Astrocyte (in vitro differentiated cells and primary cell): ENCODE measurements around the gene CDK4. TPM values are rescaled to one million over a fixed set of nuclear protein-coding genes. Genes with fewer than 3 reads are reported as not detected.

Experiments
- DNase-seq: peaks from one replicate; pipeline ENCODE4 v3.0.0-alpha.2; 2010; ENCODE audit warnings: low read depth
- FAIRE-seq: peaks from 2 replicates; lab custom pipeline; 2011; peaks lifted over from hg19 to GRCh38; lab: Jason Lieb, UNC
- H2AFZ ChIP-seq: 2 replicates; pipeline ENCODE4 v1.6.0; 2012; ENCODE audit warnings: low read depth, low read length, inconsistent platforms
- H3K27ac ChIP-seq: 2 replicates; pipeline ENCODE4 v1.5.1; 2011; ENCODE audit warnings: low read depth, low read length, inconsistent platforms
- H3K27me3 ChIP-seq: 2 replicates; pipeline ENCODE4 v1.6.0; 2011; ENCODE audit warnings: low read length, inconsistent platforms; ENCODE audit not compliant: insufficient read depth
- H3K36me3 ChIP-seq: 2 replicates; pipeline ENCODE4 v1.5.1; 2011; ENCODE audit warnings: low read length, inconsistent platforms; ENCODE audit not compliant: insufficient read depth
- H3K4me1 ChIP-seq: 2 replicates; pipeline ENCODE4 v1.5.1; 2011; ENCODE audit warnings: low read length, inconsistent platforms; ENCODE audit not compliant: insufficient read depth
- H3K4me2 ChIP-seq: 2 replicates; pipeline ENCODE4 v1.6.0; 2012; ENCODE audit warnings: low read length, inconsistent platforms
- H3K4me3 ChIP-seq: 2 replicates; pipeline ENCODE4 v1.5.1; 2011; ENCODE audit warnings: low read depth, mild to moderate bottlenecking, low read length, inconsistent platforms; ENCODE audit not compliant: insufficient read depth
- H3K79me2 ChIP-seq: 2 replicates; pipeline ENCODE4 v1.6.0; 2012; ENCODE audit warnings: mild to moderate bottlenecking, low read length, inconsistent platforms; ENCODE audit not compliant: insufficient read depth
- H3K9ac ChIP-seq: 2 replicates; pipeline ENCODE4 v1.6.0; 2012; ENCODE audit warnings: mild to moderate bottlenecking, low read length, inconsistent platforms
- H3K9me3 ChIP-seq: 2 replicates; pipeline ENCODE4 v1.5.1; 2012; ENCODE audit warnings: low read depth, mild to moderate bottlenecking, low read length, inconsistent platforms; ENCODE audit not compliant: insufficient read depth
- H4K20me1 ChIP-seq: 2 replicates; pipeline ENCODE4 v1.6.0; 2012; ENCODE audit warnings: low read length, inconsistent platforms; ENCODE audit not compliant: insufficient read depth
- H3K27ac Mint-ChIP-seq: one replicate; pipeline ENCODE4 v1.8.0; 2021; ENCODE audit warnings: mild to moderate bottlenecking, mixed read lengths; ENCODE audit not compliant: unreplicated experiment
- H3K27me3 Mint-ChIP-seq: one replicate; pipeline ENCODE4 v1.8.0; 2021; ENCODE audit warnings: low read depth, mixed read lengths; ENCODE audit not compliant: unreplicated experiment
- H3K36me3 Mint-ChIP-seq: one replicate; pipeline ENCODE4 v1.8.0; 2021; ENCODE audit warnings: low read depth, mixed read lengths; ENCODE audit not compliant: unreplicated experiment
- H3K4me1 Mint-ChIP-seq: one replicate; pipeline ENCODE4 v1.8.0; 2021; ENCODE audit warnings: low read depth, mixed read lengths; ENCODE audit not compliant: unreplicated experiment
- H3K4me3 Mint-ChIP-seq: one replicate; pipeline ENCODE4 v1.8.0; 2021; ENCODE audit warnings: mild to moderate bottlenecking, moderate library complexity, mixed read lengths; ENCODE audit not compliant: unreplicated experiment
- H3K9me3 Mint-ChIP-seq: one replicate; pipeline ENCODE4 v1.8.0; 2021; ENCODE audit warnings: mild to moderate bottlenecking, mixed read lengths; ENCODE audit not compliant: unreplicated experiment
- CTCF ChIP-seq: IDR thresholded peaks from 2 replicates; pipeline ENCODE4 v1.5.1; 2011; ENCODE audit warnings: low read depth, mild to moderate bottlenecking, inconsistent platforms, low read length, moderate library complexity; ENCODE audit not compliant: insufficient read depth
- EZH2 ChIP-seq: IDR thresholded peaks from 2 replicates; pipeline ENCODE4 v1.6.1; 2012; ENCODE audit warnings: mild to moderate bottlenecking, low read length, inconsistent platforms; ENCODE audit not compliant: insufficient read depth
- total RNA-seq: library from RNA; stranded (reverse); gene quantifications from 2 replicates; pipeline ENCODE4 v1.2.1, GENCODE V29; 2021

The CDK4 gene
- total RNA-seq, 1 donor from 2014 or later, result 133 TPM

GRCh38 chr12:57751432-57751787 lies 700 bp downstream of the CDK4 start:
- Histone ChIP-seq H4K20me1 (peaks cover 13% of the 10 kb centered on the region), H3K36me3 (peaks cover 28% of the 10 kb centered on the region), H3K4me3 (peak overlapping the region; percentile 76), H3K4me2 (peak overlapping the region; percentile 95), H3K27me3 (peaks cover 11% of the 10 kb centered on the region), H3K79me2 (peaks cover 34% of the 10 kb centered on the region), H2AFZ (peak overlapping the region; percentile 78), H3K27ac (peak overlapping the region; percentile 95), H3K9ac (peak overlapping the region; percentile 97), H3K4me1 (peaks cover 21% of the 10 kb centered on the region), H3K9me3 (no peaks in the 10 kb centered on the region)
- H3K27me3 Mint-ChIP-seq, result no peaks in the 10 kb centered on the region
- H3K4me3 Mint-ChIP-seq, result peak overlapping the region; percentile 91
- no peak for TF ChIP-seq CTCF
- TF ChIP-seq EZH2, result no peak
- H3K9me3 Mint-ChIP-seq, result no peaks in the 10 kb centered on the region
- DNase-seq (no peak), FAIRE-seq (no peak)
- H3K36me3 Mint-ChIP-seq, result peaks cover 32% of the 10 kb centered on the region
- peak overlapping the region; percentile 94 for H3K27ac Mint-ChIP-seq
- peaks cover 25% of the 10 kb centered on the region for H3K4me1 Mint-ChIP-seq

GRCh38 chr12:57750561-57751431 lies 1.3 kb downstream of the CDK4 start:
- Mint-ChIP-seq H3K27ac (peak overlapping the region; percentile 94), H3K4me3 (peak overlapping the region; percentile 91), H3K27me3 (no peaks in the 10 kb centered on the region), H3K9me3 (no peaks in the 10 kb centered on the region), H3K36me3 (peaks cover 37% of the 10 kb centered on the region), H3K4me1 (peaks cover 26% of the 10 kb centered on the region)
- FAIRE-seq (no peak), DNase-seq (no peak)
- H3K9ac ChIP-seq, result peak overlapping the region; percentile 97
- no peaks in the 10 kb centered on the region for H3K9me3 ChIP-seq
- peaks cover 23% of the 10 kb centered on the region for H3K4me1 ChIP-seq
- H3K4me2 ChIP-seq, result peak overlapping the region; percentile 95
- H3K27me3 ChIP-seq, result peaks cover 6% of the 10 kb centered on the region
- no peak overlapping the region for H2AFZ ChIP-seq
- TF ChIP-seq EZH2 (no peak), CTCF (no peak)
- peak overlapping the region; percentile 95 for H3K27ac ChIP-seq
- peaks cover 34% of the 10 kb centered on the region for H3K79me2 ChIP-seq
- peaks cover 13% of the 10 kb centered on the region for H4K20me1 ChIP-seq
- H3K4me3 ChIP-seq, result peak overlapping the region; percentile 76
- H3K36me3 ChIP-seq, result peaks cover 31% of the 10 kb centered on the region

- no peak overlapping the region for H3K4me3 Mint-ChIP-seq
- H3K9me3 Mint-ChIP-seq, result no peaks in the 10 kb centered on the region
- TF ChIP-seq CTCF (no peak), EZH2 (no peak)
- no peak for DNase-seq
- H3K4me3 ChIP-seq, result no peak overlapping the region
- H3K27ac ChIP-seq, result no peak overlapping the region
- H3K27me3 ChIP-seq, result no peaks in the 10 kb centered on the region
- peaks cover 31% of the 10 kb centered on the region for H3K36me3 ChIP-seq
- H3K27me3 Mint-ChIP-seq, result no peaks in the 10 kb centered on the region
- H3K27ac Mint-ChIP-seq, result no peak overlapping the region
- no peak overlapping the region for H2AFZ ChIP-seq
- FAIRE-seq, result no peak
- peaks cover 23% of the 10 kb centered on the region for H3K4me1 ChIP-seq
- H3K9ac ChIP-seq, result no peak overlapping the region
- H3K36me3 Mint-ChIP-seq, result peaks cover 40% of the 10 kb centered on the region
- no peaks in the 10 kb centered on the region for H3K9me3 ChIP-seq
- H3K79me2 ChIP-seq, result peaks cover 41% of the 10 kb centered on the region
- peaks cover 13% of the 10 kb centered on the region for H4K20me1 ChIP-seq
- peaks cover 25% of the 10 kb centered on the region for H3K4me1 Mint-ChIP-seq
- H3K4me2 ChIP-seq, result no peak overlapping the region
Measured at GRCh38 chr12:57749061-57749460, 3.0 kb downstream of the CDK4 start.
